ENCODE results near the gene C2orf68.

The C2orf68 gene

GRCh38 chr2:85611217-85611704 is 605 bp downstream of the C2orf68 start:
- TF ChIP-seq USF1 (IDR thresholded peaks at IDR 0.05) (no peak), EP300 (IDR thresholded peaks at IDR 0.05; ENCODE audit: borderline replicate concordance) (no peak), ZBTB7A (IDR thresholded peaks at IDR 0.05; ENCODE audit: low read depth) (no peak), MAX (IDR thresholded peaks at IDR 0.05) (no peak)

- TF ChIP-seq YY1 (IDR thresholded peaks at IDR 0.05; ENCODE audit: low read depth) = no peak
- no peak for TF ChIP-seq REST (IDR thresholded peaks at IDR 0.05; ENCODE audit: low read depth)
- no peak for TF ChIP-seq CEBPB (IDR thresholded peaks at IDR 0.05)
- no peak for TF ChIP-seq FOXM1 (IDR thresholded peaks at IDR 0.05; ENCODE audit: borderline replicate concordance, low read depth)
- TF ChIP-seq TAF1 (IDR thresholded peaks at IDR 0.05; ENCODE audit: low read depth) = no peak
- no peak for TF ChIP-seq ZBTB7A (IDR thresholded peaks at IDR 0.05; ENCODE audit: low read depth)
- TF ChIP-seq TEAD4 (IDR thresholded peaks at IDR 0.05) = no peak
- no peak for TF ChIP-seq EGR1 (IDR thresholded peaks at IDR 0.05)
- TF ChIP-seq TCF12 (IDR thresholded peaks at IDR 0.05; ENCODE audit: low read depth) = no peak
- TF ChIP-seq USF1 (IDR thresholded peaks at IDR 0.05) = no peak
Measured at GRCh38 chr2:85607268-85608215, 4.3 kb downstream of the C2orf68 start.

- TF ChIP-seq YY1 (IDR thresholded peaks at IDR 0.05; ENCODE audit: low read depth) (no peak), REST (IDR thresholded peaks at IDR 0.05; ENCODE audit: low read depth) (no peak), TEAD4 (IDR thresholded peaks at IDR 0.05) (no peak), TAF1 (IDR thresholded peaks at IDR 0.05; ENCODE audit: low read depth) (no peak), NFIC (IDR thresholded peaks at IDR 0.05) (no peak), MAX (IDR thresholded peaks at IDR 0.05) (no peak), FOXM1 (IDR thresholded peaks at IDR 0.05; ENCODE audit: borderline replicate concordance, low read depth) (no peak), RAD21 (IDR thresholded peaks at IDR 0.05; ENCODE audit: low read depth) (no peak), EGR1 (IDR thresholded peaks at IDR 0.05) (no peak), EP300 (IDR thresholded peaks at IDR 0.05; ENCODE audit: borderline replicate concordance) (no peak), TCF12 (IDR thresholded peaks at IDR 0.05; ENCODE audit: low read depth) (no peak), USF1 (IDR thresholded peaks at IDR 0.05) (no peak), ZBTB7A (IDR thresholded peaks at IDR 0.05; ENCODE audit: low read depth) (no peak), CREB1 (IDR thresholded peaks at IDR 0.05; ENCODE audit: low read depth) (no peak), CEBPB (IDR thresholded peaks at IDR 0.05) (no peak)
Measured at GRCh38 chr2:85606116-85606455, 5.8 kb downstream of the C2orf68 start.

- TF ChIP-seq TEAD4 (IDR thresholded peaks at IDR 0.05) = no peak
- TF ChIP-seq EGR1 (IDR thresholded peaks at IDR 0.05) = no peak
- TF ChIP-seq NFIC (IDR thresholded peaks at IDR 0.05) = no peak
- TF ChIP-seq TAF1 (IDR thresholded peaks at IDR 0.05; ENCODE audit: low read depth) = no peak
- TF ChIP-seq FOXM1 (IDR thresholded peaks at IDR 0.05; ENCODE audit: borderline replicate concordance, low read depth) = no peak
Measured at GRCh38 chr2:85605406-85606115, 6.3 kb downstream of the C2orf68 start.
